SK-N-SH (cell line): ENCODE measurements around the gene ZFYVE19.

Experiments
- CHD2 ChIP-seq: fragments of 150-350 bp; IDR thresholded peaks from 2 replicates; pipeline ENCODE4 v1.6.1; 2018; ENCODE audit warnings: low read length; ENCODE audit not compliant: partially characterized antibody
- EP300 ChIP-seq, 2 experiments: IDR thresholded peaks; 2 replicates each; pipeline versions ENCODE4 v1.4.0 to v1.6.1; 2012; ENCODE audit warnings: borderline replicate concordance in 1 of 2, low read depth in 1 of 2, low read length in 1 of 2
- EZH2phosphoT487 ChIP-seq: fragments of 200-600 bp; sonication (generic); IDR thresholded peaks from 2 replicates; pipeline ENCODE4 v1.6.1; 2017; ENCODE audit warnings: low read depth, mixed run types, mild to moderate bottlenecking, antibody characterized with exemption, moderate library complexity, borderline replicate concordance
- GABPA ChIP-seq: IDR thresholded peaks from 2 replicates; pipeline ENCODE4 v1.4.0; 2012; ENCODE audit warnings: low read depth, mild to moderate bottlenecking
- MAX ChIP-seq: IDR thresholded peaks from 2 replicates; pipeline ENCODE4 v1.4.0; 2012; ENCODE audit warnings: low read depth
- POLR2AphosphoS5 ChIP-seq: IDR thresholded peaks from 2 replicates; pipeline ENCODE4 v1.6.1; 2012; ENCODE audit warnings: low read depth, low read length
- RCOR1 ChIP-seq: fragments of 150-350 bp; IDR thresholded peaks from 2 replicates; pipeline ENCODE4 v1.6.1; 2017; ENCODE audit warnings: antibody characterized with exemption, low read length
- SIN3A ChIP-seq: IDR thresholded peaks from 2 replicates; pipeline ENCODE4 v1.6.1; 2012; ENCODE audit warnings: low read depth, mild to moderate bottlenecking, low read length, moderate library complexity, borderline replicate concordance
- SMC3 ChIP-seq: IDR thresholded peaks from 2 replicates; pipeline ENCODE4 v1.6.1; 2012; ENCODE audit warnings: low read depth, low read length, improper control_type of control experiment
- TAF1 ChIP-seq: IDR thresholded peaks from 2 replicates; pipeline ENCODE4 v1.6.1; 2012; ENCODE audit warnings: low read depth, mild to moderate bottlenecking, low read length, moderate library complexity, borderline replicate concordance
- TEAD4 ChIP-seq: IDR thresholded peaks from 2 replicates; pipeline ENCODE4 v1.4.0; 2012; ENCODE audit warnings: mild to moderate bottlenecking, borderline replicate concordance; ENCODE audit not compliant: insufficient read depth
- USF2 ChIP-seq: fragments of 150-350 bp; IDR thresholded peaks from 2 replicates; pipeline ENCODE4 v1.6.1; 2017; ENCODE audit warnings: antibody characterized with exemption, low read length, low read depth, borderline replicate concordance
- YY1 ChIP-seq: IDR thresholded peaks from 2 replicates; pipeline ENCODE4 v1.4.0; 2012; ENCODE audit warnings: low read depth, mild to moderate bottlenecking
- TF ChIP-seq, protein P1 (sequence below): fragments of 200-600 bp; sonication (generic); IDR thresholded peaks from 2 replicates; pipeline ENCODE4 v1.6.1; 2017; ENCODE audit warnings: antibody characterized with exemption, mild to moderate bottlenecking, moderate library complexity

GRCh38 chr15:40852529-40852928, 45.6 kb downstream of the ZFYVE19 start:
- TF ChIP-seq EZH2phosphoT487 (no peak), EP300 (IDR thresholded peaks at IDR 0.05; ENCODE audit: borderline replicate concordance in 1 of 2, low read depth in 1 of 2, low read length in 1 of 2) (no peak), POLR2AphosphoS5 (no peak), YY1 (no peak), RCOR1 (no peak), GABPA (no peak), SIN3A (no peak), TAF1 (no peak), USF2 (no peak), CHD2 (no peak), SMC3 (no peak), TEAD4 (no peak), MAX (no peak)
- TF ChIP-seq, protein P1, sequence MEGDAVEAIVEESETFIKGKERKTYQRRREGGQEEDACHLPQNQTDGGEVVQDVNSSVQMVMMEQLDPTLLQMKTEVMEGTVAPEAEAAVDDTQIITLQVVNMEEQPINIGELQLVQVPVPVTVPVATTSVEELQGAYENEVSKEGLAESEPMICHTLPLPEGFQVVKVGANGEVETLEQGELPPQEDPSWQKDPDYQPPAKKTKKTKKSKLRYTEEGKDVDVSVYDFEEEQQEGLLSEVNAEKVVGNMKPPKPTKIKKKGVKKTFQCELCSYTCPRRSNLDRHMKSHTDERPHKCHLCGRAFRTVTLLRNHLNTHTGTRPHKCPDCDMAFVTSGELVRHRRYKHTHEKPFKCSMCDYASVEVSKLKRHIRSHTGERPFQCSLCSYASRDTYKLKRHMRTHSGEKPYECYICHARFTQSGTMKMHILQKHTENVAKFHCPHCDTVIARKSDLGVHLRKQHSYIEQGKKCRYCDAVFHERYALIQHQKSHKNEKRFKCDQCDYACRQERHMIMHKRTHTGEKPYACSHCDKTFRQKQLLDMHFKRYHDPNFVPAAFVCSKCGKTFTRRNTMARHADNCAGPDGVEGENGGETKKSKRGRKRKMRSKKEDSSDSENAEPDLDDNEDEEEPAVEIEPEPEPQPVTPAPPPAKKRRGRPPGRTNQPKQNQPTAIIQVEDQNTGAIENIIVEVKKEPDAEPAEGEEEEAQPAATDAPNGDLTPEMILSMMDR, result no peak
